ENCODE measurements around the gene ONECUT3.
A peak's percentile ranks its signal among the peaks of the same experiment; 100 is the strongest.
"Not testable (repeated sequence)": the region's sequence is repeated elsewhere in the genome, so short reads cannot be mapped to it uniquely, and the experiment has no call there.

ONECUT3 gene

DNA sequence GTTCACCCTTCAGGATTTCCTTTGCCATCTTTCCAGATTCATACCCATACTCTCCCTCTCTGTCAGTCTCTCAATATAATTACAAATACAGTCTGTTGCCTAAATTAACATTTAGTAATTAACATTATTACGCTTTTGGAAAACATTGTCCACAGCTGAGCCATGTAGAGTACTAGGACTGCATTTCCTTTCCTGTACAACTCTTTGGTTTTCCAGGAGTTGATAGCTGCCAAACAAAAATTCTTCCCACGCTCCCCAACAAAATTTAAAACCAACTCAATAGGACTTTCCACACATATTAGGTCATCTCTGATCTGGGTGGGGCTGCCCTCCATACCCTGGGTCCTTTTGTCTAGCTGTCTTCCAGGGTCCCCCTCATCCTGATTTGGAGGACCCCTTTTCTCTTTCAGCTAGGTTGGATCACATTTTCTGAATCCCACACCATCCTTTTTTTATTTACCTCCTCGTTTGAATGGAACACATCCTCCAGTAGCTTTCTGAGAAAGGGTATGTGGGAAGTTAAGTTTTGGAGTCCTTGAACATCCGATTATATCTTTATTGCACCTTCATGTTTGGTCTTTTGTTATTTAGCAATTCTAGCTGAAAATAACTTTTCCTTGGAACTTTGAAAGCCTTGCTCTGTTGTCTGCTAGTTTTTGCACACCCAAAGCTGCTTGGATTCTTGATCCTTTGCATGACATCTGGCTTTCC lies 17.7 kb downstream of the ONECUT3 start:
- DNase-seq = no peak

- DNase-seq = no peak
Measured at GRCh38 chr19:1773184-1773583, 19.9 kb downstream of the ONECUT3 start.

DNA sequence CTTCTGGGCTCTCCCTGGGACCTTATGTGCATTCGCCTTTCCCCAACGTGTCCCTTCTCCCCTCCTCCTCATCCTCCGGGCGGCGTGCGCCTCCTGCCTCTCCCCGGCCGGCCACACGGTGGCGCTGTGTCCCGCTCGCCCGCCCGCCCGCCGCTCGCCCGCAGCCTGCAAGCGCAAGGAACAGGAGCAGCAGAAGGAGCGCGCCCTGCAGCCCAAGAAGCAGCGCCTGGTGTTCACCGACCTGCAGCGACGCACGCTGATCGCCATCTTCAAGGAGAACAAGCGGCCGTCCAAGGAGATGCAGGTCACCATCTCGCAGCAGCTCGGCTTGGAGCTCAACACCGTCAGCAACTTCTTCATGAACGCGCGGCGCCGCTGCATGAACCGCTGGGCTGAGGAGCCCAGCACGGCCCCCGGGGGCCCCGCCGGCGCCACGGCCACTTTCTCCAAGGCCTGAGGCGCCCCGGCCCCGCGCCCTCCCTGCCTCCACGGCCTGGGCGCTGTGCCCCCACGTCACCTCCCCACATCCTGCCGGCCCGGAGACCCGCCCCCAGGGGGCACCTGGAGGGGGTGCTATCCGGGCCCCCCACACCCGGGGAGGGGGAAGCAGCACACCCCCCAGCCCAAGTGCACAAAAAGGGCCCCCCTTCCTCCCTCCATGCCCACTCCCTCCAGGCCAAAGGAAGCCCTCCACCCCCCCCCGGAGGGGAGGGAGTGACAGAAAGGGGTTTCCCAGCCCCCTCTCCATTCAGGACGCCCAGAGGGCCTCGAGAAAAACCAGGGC lies 21.9 kb downstream of the ONECUT3 start:
- DNase-seq = no peak

GRCh38 chr19:1775951-1776605 lies 22.8 kb downstream of the ONECUT3 start:
- DNase-seq = no peak

DNA sequence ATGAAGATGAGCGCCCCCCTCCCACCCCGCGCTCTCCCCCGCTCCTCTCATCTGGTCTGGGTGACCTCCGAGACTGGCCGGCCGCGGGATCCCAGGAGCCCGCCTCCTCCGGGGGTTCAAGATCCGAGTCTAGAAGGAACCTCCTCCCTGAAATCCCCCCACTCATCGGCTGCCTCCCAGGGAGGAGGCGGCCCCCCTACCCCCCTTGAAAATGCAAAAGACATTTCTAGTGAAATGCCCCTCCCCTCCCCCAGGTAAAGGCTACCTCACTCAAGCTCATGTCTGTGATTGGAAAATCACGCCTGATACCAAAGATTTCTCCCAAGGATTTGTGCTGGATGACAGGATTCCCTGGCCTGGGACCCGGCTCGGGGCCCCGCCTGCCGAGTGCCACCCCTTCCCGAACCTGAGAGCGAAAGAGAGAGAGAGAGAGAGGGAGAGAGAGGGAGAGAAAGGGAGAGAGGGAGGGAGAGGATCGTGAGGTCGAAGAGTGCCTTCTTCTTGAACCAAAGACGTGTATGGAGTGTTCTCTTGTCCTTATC lies 23.4 kb downstream of the ONECUT3 start:
- no peak for DNase-seq

DNA sequence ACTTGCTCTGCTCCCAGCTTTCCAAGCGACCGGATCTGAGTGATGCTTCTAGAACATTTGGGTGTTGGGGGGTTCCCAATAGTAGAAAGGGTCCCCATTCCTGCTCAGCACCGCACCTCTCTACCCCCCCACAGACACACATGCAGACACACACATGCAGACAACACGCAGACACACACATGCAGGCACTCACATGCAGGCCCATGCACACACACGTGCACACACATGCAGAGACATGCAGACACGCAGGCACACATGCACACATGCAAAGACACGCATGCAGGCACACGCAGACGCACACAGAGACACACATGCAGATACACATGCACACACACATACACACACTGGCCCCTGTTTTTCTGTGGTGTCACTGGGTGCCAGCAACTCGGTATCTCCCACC lies 23.8 kb downstream of the ONECUT3 start:
- no peak for DNase-seq

- DNase-seq = no peak
Measured at GRCh38 chr19:1779574-1779973, 26.3 kb downstream of the ONECUT3 start.

GRCh38 chr19:1780272-1780958 lies 27.1 kb downstream of the ONECUT3 start:
- peak; percentile 15 for DNase-seq

DNA sequence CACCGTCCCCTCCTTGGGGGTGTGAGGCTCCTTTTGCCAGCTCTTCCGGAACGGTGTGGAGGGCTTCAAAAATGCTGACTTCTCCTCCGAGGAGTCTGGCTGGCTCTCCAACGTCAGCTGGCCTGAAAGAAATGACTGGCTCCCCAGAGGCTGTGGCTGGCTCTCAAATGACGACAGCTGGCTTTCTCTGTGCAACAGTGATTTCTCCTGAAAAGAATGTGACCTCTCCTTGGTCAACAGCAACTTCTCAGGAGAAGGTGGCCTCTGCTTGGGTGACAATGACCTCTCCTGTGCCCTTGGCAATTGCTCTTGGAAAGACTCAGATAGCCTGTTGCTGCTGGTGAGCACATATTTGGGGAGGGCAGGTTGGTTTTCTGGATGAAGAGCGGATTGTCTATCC lies 29.2 kb downstream of the ONECUT3 start:
- DNase-seq = no peak

- no peak for DNase-seq
Measured at GRCh38 chr19:1783354-1783753, 30.0 kb downstream of the ONECUT3 start.

DNA sequence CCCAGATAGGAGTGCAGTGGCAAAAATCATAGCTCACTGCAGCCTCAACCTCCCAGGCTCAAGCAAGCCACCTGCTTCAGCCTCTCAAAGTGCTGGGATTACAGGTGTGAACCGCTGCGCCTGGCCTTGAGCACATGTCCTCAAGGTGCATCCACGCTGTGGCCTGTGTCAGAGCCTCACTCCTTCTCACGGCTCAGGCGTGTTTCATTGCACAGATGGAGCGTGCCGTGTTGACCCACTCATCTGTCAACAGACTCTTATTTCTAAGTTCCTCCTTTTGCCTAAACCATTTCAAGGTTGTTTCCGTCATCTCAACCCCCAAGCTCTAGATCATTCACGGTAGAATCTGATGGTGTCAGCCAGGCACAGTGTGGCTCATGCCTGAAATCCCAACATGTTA lies 30.6 kb downstream of the ONECUT3 start:
- DNase-seq = no peak

DNA sequence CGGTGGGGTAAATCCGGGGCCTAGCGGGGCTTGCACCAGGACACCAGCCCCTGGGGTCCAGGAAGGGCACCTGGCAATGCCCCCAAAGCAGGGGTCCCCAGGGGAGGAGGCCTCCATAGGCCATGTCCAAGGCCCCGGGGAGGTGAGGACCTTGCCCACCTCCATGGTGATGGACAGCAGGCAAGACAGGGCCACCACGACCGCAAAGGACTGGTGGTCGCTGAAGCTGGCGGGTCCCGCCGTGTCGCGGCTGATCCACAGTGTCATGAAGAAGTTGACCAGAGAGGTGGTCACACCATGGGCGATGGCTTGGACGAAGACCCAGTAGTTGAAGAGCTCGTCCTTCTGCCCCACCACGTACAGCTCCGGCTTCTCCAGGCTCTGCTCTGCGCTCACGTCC lies 32.0 kb downstream of the ONECUT3 start:
- DNase-seq = no peak

GRCh38 chr19:1786668-1787067 lies 33.4 kb downstream of the ONECUT3 start:
- no peak for DNase-seq

- DNase-seq = no peak
Measured at GRCh38 chr19:1787116-1787515, 33.8 kb downstream of the ONECUT3 start.

DNA sequence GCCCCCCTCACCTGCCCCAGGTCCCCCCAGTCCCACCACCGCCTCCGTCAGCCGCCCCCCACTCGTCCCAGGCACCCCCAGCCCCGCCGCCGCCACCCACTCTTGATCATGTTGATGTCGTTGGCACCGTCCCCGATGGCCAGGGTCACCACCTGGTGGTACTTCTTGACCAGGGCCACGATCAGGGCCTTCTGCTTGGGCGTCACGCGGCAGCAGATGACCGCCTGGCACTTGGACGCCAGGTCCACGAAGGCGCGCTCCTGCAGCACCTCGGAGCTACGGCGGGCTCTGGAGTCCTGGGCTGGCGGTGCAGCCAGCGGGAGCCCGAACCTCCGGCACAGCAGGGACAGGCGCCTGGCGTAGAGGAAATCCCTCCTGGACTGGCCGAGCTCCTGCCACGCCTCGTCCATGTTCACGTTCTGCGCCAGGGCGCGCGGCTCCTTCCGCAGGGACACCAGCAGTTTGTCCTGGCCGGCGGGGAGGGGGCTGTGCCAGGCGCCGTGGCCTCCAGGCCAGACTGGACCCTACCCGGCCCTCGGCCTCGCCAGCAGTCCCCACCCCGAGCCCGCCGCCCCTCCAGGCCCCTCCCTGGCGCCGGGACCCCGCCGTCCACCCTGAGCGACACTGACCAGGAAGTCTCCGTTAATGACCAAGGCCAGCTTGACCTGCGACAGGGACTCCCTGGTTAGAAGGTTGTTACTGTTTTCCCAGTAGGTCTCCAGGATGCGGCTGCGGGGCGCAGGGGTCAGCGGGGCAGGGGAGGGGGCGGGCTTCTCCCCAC lies 36.1 kb downstream of the ONECUT3 start:
- no peak for DNase-seq

DNA sequence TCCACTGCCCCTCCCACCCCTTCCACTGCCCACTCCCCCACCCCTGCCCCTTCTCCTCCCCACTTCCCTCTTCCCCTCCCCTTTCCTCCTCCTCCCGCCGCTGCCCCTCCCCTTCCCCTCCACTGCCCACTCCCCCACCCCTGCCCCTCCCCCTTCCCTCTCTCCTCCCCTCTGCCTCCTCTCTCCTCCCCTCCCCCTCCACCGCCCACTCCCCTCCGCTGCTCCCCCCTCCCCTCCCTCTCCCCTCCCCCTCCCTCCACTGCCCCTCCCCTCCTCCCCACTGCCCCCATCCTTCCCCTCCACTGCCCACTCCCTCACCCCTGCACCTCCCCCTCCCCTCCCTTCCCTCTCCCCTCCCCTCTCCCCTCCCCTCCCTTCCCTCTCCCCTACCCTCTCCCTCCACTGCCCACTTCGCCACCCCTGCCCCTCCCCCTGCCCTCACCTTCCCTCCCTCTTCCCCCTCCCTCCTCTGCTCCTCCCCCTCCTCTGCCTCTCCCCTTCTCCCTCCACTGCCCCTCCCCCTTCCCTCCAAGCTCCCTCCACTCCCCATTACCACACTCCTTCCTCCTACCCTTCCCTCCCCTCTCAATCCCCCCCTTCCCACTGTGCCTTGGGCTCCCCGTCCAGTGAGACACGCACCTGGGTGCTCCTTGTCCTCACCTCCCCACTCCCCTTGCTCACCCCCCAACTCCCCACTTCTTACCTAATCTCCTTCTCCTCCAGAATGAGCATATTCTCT lies 36.9 kb downstream of the ONECUT3 start:
- DNase-seq = no peak

- no peak for DNase-seq
Measured at GRCh38 chr19:1791879-1792278, 38.6 kb downstream of the ONECUT3 start.

GRCh38 chr19:1794424-1795172 lies 41.3 kb downstream of the ONECUT3 start:
- DNase-seq = no peak

DNA sequence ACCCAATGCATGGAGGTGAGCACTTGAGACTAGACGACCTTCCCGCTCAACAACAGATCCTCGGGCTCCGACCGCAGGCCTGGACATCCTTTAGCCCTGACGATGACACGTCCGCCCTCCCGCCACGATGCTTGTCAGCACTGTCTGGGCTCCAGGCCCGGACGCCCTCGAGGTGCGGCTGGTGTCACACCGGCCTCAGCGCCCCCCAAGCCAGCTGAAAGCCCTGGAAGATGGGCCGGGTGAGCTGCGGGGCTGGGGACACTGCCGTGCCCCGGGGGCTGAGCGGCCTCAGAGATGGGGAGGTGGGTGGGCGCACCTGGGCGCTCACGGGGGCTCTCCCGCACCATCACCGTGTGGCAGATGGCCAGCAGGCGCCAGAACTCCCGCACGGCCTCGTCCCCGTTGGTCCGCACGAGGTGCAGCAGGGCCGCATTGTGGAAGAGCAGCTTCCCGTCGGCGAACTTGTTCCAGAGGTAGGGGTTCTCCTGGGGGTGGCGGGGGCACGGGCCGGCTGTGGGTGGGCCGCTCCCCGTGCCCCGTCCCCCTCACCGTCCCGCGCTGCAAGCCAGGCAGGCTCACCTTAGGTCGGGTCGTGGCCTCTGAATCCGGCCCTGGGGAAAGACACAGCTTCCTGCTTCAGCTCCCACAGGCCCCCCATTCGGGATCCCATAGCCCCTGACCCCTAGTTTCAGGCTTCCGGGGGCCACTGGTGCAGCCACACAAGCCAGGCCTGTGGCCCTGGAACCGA lies 43.3 kb downstream of the ONECUT3 start:
- DNase-seq = no peak

GRCh38 chr19:1797313-1797712 lies 44.0 kb downstream of the ONECUT3 start:
- DNase-seq = not testable (repeated sequence)
